Activated CD4-positive, alpha-beta T cell treated with anti-CD3 and anti-CD28 coated beads, Interleukin-2, amount 10 ng/mL, durations not matched to agents 7 days and 5 days (primary cell): Measurements from ENCODE around the gene BCAS3. TPM values are rescaled to one million over a fixed set of nuclear protein-coding genes. Genes with fewer than 3 reads are reported as not detected.

Source experiments
- CTCF ChIA-PET: fragments of 350-600 bp; sonication (Branson Sonifier 250); formaldehyde crosslinking; loops from one replicate; lab custom pipeline; 2021; ENCODE audit warnings: antibody characterized with exemption; lab: Charles Lee
- POLR2A ChIA-PET: fragments of 350-600 bp; sonication (Branson Sonifier 250); formaldehyde crosslinking; loops from one replicate; lab custom pipeline; 2021; ENCODE audit warnings: antibody characterized with exemption; lab: Charles Lee
- DNase-seq: peaks from one replicate; pipeline ENCODE4 v3.0.0-alpha.2; 2020
- H3K27ac Mint-ChIP-seq: one replicate; pipeline ENCODE4 v1.8.0; 2021; ENCODE audit warnings: mild to moderate bottlenecking, moderate library complexity, mixed read lengths
- H3K27me3 Mint-ChIP-seq: one replicate; pipeline ENCODE4 v1.8.0; 2021; ENCODE audit warnings: mixed read lengths
- H3K36me3 Mint-ChIP-seq: one replicate; pipeline ENCODE4 v1.8.0; 2021; ENCODE audit warnings: low read depth, mixed read lengths
- H3K4me1 Mint-ChIP-seq: one replicate; pipeline ENCODE4 v1.8.0; 2021; ENCODE audit warnings: mixed read lengths
- H3K4me3 Mint-ChIP-seq: one replicate; pipeline ENCODE4 v1.8.0; 2021; ENCODE audit warnings: mild to moderate bottlenecking, moderate library complexity, mixed read lengths
- H3K9me3 Mint-ChIP-seq: one replicate; pipeline ENCODE4 v1.8.0; 2021; ENCODE audit warnings: mixed read lengths
- total RNA-seq, 2 experiments: library from RNA; stranded (reverse); gene quantifications; one replicate each; pipeline ENCODE4 v1.2.3, GENCODE V29; 2021

The BCAS3 gene
- total RNA-seq, 2 experiments from 2014 or later, result 15.5 to 16.4 TPM

DNA sequence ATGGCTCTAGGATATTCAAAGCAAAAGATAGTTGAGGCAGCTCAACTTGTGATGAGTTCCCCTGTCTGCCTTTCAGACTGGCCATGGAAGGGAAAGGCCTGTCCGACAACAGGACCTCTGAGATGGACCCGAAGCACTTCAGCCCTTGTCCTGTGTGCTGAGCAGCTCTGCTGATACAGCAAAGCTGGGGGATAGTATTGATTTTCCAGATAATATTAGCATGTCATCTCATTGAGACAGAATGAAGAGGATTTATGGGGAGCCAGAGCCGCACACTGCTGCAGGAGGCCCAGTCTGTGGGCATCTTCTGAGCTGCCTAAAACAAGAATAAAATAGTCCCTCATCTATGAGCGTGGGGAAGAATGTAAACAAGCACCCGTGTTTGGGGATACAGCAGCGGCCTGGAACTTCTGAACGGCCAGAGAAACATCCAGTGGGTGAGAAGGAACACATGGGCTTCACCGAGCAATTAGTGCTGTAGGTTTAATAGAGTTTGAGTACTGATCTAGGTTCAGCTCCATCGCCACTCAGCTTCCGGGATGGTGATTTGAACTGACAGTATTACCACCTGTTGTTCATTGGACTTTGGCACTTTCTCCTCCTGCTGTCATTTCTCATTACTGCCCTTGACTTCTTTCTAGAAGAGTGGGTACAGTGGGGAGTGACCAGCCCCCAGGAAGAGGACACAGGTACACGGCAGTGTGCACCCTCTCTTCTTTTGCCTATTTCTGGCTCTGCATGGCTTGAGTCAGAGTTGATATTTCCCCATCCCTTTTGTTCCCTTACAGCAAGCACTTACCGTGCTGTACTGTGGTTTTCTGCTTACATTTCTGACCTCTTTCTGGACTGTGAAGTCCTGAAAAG is 625.5 kb downstream of the BCAS3 start:
- POLR2A ChIA-PET, result no interaction called here
- Mint-ChIP-seq H3K27me3 (no peaks in the 10 kb centered on the region), H3K36me3 (no peaks in the 10 kb centered on the region), H3K4me3 (no peak overlapping the region), H3K27ac (no peak overlapping the region), H3K4me1 (no peaks in the 10 kb centered on the region), H3K9me3 (no peaks in the 10 kb centered on the region)
- no peak for DNase-seq
- CTCF ChIA-PET, result no interaction called here

DNA sequence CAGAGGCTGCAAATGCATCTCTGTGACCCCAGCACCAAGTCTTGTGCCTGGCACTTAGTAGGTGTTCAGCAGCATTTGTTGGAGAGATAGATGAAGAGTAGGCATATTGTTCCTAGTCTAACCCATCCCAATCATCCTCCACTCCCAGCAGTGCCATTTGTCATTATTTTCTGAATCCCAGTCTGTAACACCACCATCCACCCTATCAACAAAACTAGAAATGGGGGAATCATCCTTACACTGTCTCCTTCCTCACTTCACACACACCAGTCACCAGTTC is 626.1 kb downstream of the BCAS3 start:
- H3K27me3 Mint-ChIP-seq, result no peaks in the 10 kb centered on the region
- no peaks in the 10 kb centered on the region for H3K36me3 Mint-ChIP-seq
- H3K4me1 Mint-ChIP-seq, result no peaks in the 10 kb centered on the region
- H3K27ac Mint-ChIP-seq, result no peak overlapping the region
- DNase-seq, result no peak
- H3K9me3 Mint-ChIP-seq, result no peaks in the 10 kb centered on the region
- ChIA-PET CTCF (no interaction called here), POLR2A (no interaction called here)
- H3K4me3 Mint-ChIP-seq, result no peak overlapping the region

DNA sequence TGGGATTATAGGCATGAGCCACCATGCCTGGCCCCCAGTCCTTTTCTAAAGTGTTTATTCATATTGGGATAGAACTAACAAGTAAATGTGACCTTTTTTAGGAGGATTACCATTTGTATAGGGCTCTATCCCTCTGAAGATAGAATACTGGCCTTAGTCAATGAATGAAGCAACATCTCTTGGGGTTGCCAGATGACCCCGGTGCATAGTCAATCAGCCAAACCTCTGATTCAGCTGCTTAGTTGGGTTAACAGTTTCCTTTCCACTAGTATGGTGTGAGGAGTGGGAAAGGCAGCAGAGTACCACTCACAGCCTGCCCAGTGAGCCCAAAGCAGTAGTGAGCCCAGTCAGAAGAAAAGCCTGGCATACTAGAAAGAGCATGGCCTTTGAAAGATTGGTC is 627.4 kb downstream of the BCAS3 start:
- Mint-ChIP-seq H3K27me3 (no peaks in the 10 kb centered on the region), H3K36me3 (no peaks in the 10 kb centered on the region), H3K27ac (no peak overlapping the region), H3K9me3 (no peaks in the 10 kb centered on the region), H3K4me3 (no peak overlapping the region), H3K4me1 (no peaks in the 10 kb centered on the region)
- no peak for DNase-seq
- ChIA-PET POLR2A (no interaction called here), CTCF (no interaction called here)

DNA sequence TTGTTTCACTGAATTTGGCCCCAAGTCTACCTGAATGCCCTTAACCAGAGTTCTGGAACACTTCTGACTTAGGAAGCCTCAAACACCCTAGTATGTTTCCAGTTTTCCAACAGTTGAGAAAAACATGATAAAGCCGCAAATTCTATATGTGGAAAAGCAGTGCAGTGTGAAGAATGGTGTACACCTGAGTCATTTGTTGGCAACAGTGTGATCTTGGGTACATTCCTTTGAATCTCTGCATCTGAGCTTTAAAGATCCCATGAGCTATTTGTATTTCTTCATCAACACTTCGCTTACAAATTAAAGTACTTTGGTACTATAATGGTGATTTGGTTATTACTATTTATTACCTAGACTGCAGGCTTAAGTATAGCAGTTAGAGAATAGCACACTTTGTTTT is 628.4 kb downstream of the BCAS3 start:
- POLR2A ChIA-PET, result no interaction called here
- DNase-seq, result no peak
- Mint-ChIP-seq H3K27ac (no peak overlapping the region), H3K4me1 (no peaks in the 10 kb centered on the region), H3K36me3 (no peaks in the 10 kb centered on the region), H3K9me3 (no peaks in the 10 kb centered on the region), H3K4me3 (no peak overlapping the region), H3K27me3 (no peaks in the 10 kb centered on the region)
- CTCF ChIA-PET, result interaction anchor here (1.1 kb wide), 1 partner anchor 13 kb away, joined by 3 read pairs; no protein-coding TSS in a partner anchor

DNA sequence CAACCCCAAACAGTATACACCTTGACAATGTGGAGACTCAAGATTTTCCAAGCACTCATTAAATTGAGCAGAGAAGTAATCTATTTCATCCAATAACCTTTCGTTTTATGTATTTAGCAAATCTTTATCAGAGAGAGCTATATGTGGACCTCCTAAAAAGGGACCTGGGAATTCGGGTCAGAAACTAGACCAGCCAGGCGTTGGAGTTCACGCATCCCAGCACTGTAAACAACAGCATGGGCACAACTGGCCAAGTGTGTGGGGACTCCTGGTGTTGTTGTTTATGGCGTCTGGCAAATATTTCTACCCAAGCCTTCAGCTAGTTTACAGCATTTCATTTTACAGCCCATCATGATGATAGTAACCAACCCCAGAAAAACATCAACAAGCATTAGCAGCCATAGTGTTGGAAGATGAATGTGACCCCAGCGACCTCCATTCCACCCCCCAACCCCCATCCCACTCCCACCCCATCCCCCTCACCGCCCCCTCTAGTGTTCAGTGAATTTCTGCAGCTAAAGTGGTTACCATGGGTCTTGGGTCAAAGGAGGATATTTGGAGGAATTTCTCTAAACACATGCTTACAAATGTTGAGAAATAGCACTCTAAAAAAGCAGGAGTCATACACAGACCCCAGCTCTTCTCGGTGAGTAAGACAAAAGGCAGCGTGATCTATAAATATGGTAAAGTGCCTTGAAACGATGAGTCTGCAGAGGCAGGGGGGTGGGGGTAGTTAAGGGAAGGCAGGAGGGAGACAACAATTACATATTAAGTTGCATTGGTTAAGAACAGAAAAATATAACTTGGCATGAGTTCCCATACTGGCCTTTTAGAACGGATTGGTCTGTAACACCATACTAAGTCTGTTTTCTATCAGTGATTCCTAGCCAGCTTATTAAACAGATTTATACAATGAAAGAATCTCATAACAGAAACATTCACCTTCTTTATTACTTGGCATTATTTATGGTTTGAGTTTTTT is 630.5 kb downstream of the BCAS3 start:
- POLR2A ChIA-PET, result interaction anchor here (0.6 kb wide), 1 partner anchor 391 kb away, joined by 3 read pairs; no protein-coding TSS in a partner anchor
- Mint-ChIP-seq H3K4me3 (no peak overlapping the region), H3K27me3 (no peaks in the 10 kb centered on the region), H3K9me3 (no peaks in the 10 kb centered on the region), H3K4me1 (no peaks in the 10 kb centered on the region), H3K27ac (no peak overlapping the region), H3K36me3 (no peaks in the 10 kb centered on the region)
- DNase-seq, result no peak
- CTCF ChIA-PET, result interaction anchor here (0.9 to 1.5 kb wide), 3 partner anchors 8 to 13 kb away, joined by 3 read pairs; no protein-coding TSS in a partner anchor

DNA sequence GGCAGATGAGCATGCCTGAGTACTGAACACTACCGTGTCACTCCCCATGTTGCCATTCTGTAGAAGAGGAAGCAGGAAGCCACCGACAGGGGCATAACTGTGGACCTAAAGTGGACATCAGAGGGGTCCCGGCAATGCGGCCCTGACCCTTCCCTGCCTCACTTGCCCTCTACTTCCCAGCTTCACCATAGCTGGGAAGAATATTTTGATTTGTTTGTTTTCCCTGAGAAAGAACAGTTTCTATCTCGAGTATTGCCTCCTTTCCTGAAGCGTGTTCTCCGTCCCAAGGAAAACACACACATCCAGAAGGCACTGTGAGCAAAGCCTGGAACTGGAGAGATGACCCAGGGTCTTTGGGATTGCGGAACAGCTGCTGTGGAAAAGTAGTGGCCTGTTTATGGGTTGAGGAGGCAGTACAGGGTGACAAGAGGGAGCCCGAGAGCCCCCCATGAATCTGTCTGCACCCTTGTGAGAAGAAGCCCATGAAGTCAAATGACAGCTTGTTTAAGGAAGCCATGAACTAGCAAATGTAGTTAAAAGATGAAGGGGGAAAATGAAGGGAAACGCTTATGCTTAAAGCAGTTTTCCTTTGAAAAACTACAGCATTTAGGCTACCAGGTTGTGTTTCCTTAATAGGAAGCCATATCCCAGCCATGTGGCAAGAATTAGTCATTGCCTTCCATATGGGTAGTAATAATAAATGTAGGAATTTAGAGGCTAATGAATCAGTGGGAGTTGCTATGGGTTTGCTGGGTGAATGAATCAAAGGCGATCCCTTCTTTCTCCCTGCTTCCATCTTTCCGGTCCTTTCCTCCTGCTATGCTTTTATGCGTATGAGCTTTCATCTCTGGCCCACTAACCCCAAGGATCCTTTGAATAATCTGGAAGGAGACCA is 632.0 kb downstream of the BCAS3 start:
- ChIA-PET CTCF (interaction anchor here (1.5 kb wide), 1 partner anchor 12 kb away, joined by 3 read pairs; no protein-coding TSS in a partner anchor), POLR2A (no interaction called here)
- no peaks in the 10 kb centered on the region for H3K27me3 Mint-ChIP-seq
- H3K27ac Mint-ChIP-seq, result no peak overlapping the region
- H3K9me3 Mint-ChIP-seq, result no peaks in the 10 kb centered on the region
- H3K4me1 Mint-ChIP-seq, result no peaks in the 10 kb centered on the region
- H3K4me3 Mint-ChIP-seq, result no peak overlapping the region
- no peak for DNase-seq
- H3K36me3 Mint-ChIP-seq, result no peaks in the 10 kb centered on the region

DNA sequence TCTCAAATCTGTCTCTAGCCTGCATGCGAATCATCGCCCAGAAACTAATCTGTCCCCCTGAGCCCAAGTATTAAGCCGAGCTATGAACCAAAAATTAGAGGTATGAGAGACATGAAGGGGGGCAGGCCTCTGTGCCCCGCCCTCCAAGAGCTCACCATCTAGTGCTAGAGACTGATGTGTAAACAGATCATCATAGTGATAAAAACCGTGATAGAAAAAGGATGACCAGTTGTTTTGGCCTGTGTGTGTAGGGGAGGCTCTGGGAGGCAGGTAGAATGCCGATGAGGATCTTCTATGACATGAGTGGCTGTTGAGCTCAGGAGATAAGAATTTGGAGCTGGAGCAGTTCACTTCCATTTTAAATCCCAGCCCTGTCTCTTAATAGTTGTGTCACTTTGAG is 632.9 kb downstream of the BCAS3 start:
- no peaks in the 10 kb centered on the region for H3K27me3 Mint-ChIP-seq
- no peak overlapping the region for H3K27ac Mint-ChIP-seq
- H3K4me3 Mint-ChIP-seq, result no peak overlapping the region
- H3K36me3 Mint-ChIP-seq, result no peaks in the 10 kb centered on the region
- no peak for DNase-seq
- H3K9me3 Mint-ChIP-seq, result no peaks in the 10 kb centered on the region
- no peaks in the 10 kb centered on the region for H3K4me1 Mint-ChIP-seq
- ChIA-PET CTCF (no interaction called here), POLR2A (no interaction called here)

DNA sequence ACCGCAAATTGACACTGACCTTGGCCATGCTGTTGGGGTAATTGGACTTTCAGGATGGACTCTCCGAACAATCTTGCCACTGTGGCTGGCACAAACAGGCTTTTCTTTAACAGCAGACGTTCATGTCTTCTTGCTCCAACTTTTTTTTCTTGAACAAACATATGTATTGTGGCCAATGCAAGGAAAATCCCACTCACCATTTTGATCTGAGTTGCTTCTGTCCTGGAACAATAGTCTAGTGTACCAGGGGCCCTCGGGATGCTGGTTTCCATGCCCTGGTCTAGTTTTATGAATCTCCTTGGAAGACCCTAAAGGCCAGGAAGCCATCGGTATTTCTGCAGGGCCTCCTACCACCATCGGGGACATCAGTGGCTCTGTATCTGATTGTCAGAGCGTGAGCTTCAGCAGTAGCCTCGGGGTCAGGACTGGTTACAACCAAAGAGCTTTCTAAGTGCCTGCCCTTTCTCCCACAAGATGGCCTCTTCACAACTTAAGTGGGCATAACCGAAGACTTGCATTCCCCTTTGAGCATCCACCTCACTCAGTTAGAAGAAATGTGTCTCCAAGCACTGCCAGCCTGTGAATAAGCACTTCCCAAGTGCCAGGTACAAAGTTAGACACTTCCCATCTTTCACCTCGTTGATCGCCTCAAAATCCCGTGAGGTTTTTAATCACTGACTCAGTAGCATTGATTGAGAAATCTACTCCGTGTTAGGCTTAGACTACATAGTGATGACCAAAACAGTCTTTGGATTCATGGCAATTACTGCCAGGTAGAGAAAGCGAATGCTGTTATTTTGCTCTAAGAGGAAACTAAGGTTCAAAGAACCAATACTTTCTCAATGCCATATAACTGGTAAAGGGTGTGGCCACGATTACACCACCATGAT is 635.0 kb downstream of the BCAS3 start:
- Mint-ChIP-seq H3K27ac (no peak overlapping the region), H3K27me3 (no peaks in the 10 kb centered on the region), H3K4me3 (no peak overlapping the region), H3K9me3 (no peaks in the 10 kb centered on the region), H3K36me3 (no peaks in the 10 kb centered on the region), H3K4me1 (no peaks in the 10 kb centered on the region)
- POLR2A ChIA-PET, result no interaction called here
- CTCF ChIA-PET, result no interaction called here
- DNase-seq, result no peak

DNA sequence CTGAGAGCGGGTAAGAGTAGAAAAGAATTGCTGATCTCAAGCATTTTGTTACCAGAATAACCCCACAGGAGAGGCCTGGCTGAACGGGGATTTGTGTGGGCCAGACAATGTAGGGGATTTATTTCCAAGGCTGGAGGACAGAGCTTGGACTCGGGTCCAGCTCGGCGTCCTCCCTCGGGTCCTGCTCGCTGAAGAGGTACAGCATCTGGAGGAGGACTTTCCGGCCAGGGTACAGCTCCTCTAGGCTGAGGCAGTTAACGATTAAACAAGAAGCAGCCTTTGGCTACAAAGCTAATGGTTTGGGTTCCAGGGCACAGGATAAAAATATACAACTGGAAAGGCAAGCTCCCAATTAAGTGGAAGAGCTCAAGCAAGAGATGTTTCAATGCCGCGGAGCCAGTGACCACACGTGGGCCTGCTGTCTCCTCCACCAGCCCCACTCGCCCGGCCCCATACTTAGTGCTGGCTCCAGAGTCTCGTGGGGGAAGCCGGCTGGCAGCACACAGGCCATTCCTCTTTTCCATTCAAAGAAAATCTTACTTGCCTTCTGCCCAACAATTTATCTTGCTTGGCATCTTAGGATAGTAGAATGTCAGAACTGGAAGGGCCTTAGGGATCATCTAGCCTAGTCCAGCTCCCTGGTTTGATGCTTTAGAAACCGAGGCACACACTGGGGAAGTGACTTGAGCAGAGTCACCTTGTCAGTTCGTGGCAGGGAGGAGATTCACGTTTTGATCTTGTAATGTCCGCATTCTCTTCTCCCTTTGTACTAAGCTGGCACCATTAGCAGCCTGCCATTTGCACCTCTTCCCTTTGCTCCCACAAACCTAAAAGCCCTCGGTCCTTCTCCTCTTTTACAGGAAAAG is 636.0 kb downstream of the BCAS3 start:
- CTCF ChIA-PET, result interaction anchor here (0.6 to 1.2 kb wide), 3 partner anchors 9 to 928 kb away, joined by 3 to 5 read pairs (median 5); no protein-coding TSS in a partner anchor
- no peaks in the 10 kb centered on the region for H3K4me1 Mint-ChIP-seq
- no peak overlapping the region for H3K27ac Mint-ChIP-seq
- DNase-seq, result no peak
- no peaks in the 10 kb centered on the region for H3K36me3 Mint-ChIP-seq
- H3K27me3 Mint-ChIP-seq, result no peaks in the 10 kb centered on the region
- H3K4me3 Mint-ChIP-seq, result no peak overlapping the region
- POLR2A ChIA-PET, result no interaction called here
- H3K9me3 Mint-ChIP-seq, result no peaks in the 10 kb centered on the region

DNA sequence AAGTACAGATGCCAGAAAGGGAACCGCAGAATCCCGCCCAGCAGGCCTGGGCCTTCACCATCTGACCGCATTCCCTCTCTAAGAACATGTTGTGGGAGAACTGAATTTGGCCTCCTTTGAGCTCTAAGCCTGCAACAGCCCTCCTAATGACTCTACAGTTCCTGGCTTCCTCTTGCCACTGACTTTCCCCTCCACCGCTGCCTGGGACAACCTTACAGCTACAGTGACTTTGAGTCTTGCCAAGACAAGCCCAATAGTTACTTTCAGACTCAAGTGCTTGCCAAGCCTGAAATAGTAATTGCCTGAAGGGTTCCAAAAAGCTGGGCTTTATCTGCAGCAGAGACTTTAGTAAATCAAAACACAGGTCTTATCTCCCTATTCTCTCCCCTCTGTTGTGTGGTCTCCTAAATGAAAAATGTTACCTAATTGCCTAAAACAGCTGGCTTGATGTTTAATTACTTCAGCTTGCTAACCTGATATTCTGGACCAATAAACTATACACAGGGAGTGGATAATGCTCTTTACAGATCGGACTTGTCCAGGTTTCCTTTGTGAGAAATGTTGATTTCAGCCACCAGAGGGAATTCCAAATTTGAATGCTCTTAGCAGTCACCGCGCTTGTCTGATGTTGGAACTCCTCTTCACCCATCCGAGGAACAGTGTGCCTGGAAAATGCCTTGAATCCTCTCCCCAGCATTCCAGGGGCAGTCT is 636.9 kb downstream of the BCAS3 start:
- Mint-ChIP-seq H3K9me3 (no peaks in the 10 kb centered on the region), H3K27ac (no peak overlapping the region), H3K4me1 (no peaks in the 10 kb centered on the region), H3K4me3 (no peak overlapping the region), H3K27me3 (no peaks in the 10 kb centered on the region), H3K36me3 (no peaks in the 10 kb centered on the region)
- ChIA-PET POLR2A (no interaction called here), CTCF (interaction anchor here (0.6 to 1.2 kb wide), 3 partner anchors 8 to 929 kb away, joined by 3 to 5 read pairs (median 5); no protein-coding TSS in a partner anchor)
- DNase-seq, result no peak
